ENCODE results near the gene TMCO5A.

Gene TMCO5A

GRCh38 chr15:37921527-37922385 lies 12.7 kb upstream of the TMCO5A start:
- TF ChIP-seq FOXP2 (optimal IDR thresholded peaks at IDR 0.05; ENCODE audit: borderline replicate concordance, extremely low read depth, extremely low read length, insufficient read depth) (no peak), TAF1 (IDR thresholded peaks at IDR 0.05; ENCODE audit: borderline replicate concordance, insufficient read depth, low read length) (no peak), POLR2AphosphoS5 (IDR thresholded peaks at IDR 0.05; ENCODE audit: low read depth, low read length) (no peak), SIN3A (IDR thresholded peaks at IDR 0.05; ENCODE audit: borderline replicate concordance, insufficient read depth, low read length) (no peak)
- TF ChIP-seq, protein P1, sequence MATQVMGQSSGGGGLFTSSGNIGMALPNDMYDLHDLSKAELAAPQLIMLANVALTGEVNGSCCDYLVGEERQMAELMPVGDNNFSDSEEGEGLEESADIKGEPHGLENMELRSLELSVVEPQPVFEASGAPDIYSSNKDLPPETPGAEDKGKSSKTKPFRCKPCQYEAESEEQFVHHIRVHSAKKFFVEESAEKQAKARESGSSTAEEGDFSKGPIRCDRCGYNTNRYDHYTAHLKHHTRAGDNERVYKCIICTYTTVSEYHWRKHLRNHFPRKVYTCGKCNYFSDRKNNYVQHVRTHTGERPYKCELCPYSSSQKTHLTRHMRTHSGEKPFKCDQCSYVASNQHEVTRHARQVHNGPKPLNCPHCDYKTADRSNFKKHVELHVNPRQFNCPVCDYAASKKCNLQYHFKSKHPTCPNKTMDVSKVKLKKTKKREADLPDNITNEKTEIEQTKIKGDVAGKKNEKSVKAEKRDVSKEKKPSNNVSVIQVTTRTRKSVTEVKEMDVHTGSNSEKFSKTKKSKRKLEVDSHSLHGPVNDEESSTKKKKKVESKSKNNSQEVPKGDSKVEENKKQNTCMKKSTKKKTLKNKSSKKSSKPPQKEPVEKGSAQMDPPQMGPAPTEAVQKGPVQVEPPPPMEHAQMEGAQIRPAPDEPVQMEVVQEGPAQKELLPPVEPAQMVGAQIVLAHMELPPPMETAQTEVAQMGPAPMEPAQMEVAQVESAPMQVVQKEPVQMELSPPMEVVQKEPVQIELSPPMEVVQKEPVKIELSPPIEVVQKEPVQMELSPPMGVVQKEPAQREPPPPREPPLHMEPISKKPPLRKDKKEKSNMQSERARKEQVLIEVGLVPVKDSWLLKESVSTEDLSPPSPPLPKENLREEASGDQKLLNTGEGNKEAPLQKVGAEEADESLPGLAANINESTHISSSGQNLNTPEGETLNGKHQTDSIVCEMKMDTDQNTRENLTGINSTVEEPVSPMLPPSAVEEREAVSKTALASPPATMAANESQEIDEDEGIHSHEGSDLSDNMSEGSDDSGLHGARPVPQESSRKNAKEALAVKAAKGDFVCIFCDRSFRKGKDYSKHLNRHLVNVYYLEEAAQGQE (IDR thresholded peaks at IDR 0.05; ENCODE audit: insufficient read depth in 1 of 2, low read depth in 2 of 2, low read length in 2 of 2): no peak

- TF ChIP-seq SIN3A (IDR thresholded peaks at IDR 0.05; ENCODE audit: borderline replicate concordance, insufficient read depth, low read length) (no peak), POLR2AphosphoS5 (IDR thresholded peaks at IDR 0.05; ENCODE audit: low read depth, low read length) (no peak)
- TF ChIP-seq, protein P1 (IDR thresholded peaks at IDR 0.05; ENCODE audit: insufficient read depth in 1 of 2, low read depth in 2 of 2, low read length in 2 of 2): no peak
These were observed 8.3 kb upstream of the TMCO5A start for GRCh38 chr15:37926136-37926535.

- TF ChIP-seq, protein P1 (IDR thresholded peaks at IDR 0.05; ENCODE audit: insufficient read depth in 1 of 2, low read depth in 2 of 2, low read length in 2 of 2): no peak
- TF ChIP-seq POLR2AphosphoS5 (IDR thresholded peaks at IDR 0.05; ENCODE audit: low read depth, low read length): no peak
- TF ChIP-seq SIN3A (IDR thresholded peaks at IDR 0.05; ENCODE audit: borderline replicate concordance, insufficient read depth, low read length): no peak
- no peak for TF ChIP-seq FOXP2 (optimal IDR thresholded peaks at IDR 0.05; ENCODE audit: borderline replicate concordance, extremely low read depth, extremely low read length, insufficient read depth)
- TF ChIP-seq TAF1 (IDR thresholded peaks at IDR 0.05; ENCODE audit: borderline replicate concordance, insufficient read depth, low read length): no peak
These were observed 5.2 kb upstream of the TMCO5A start for GRCh38 chr15:37929238-37929637.

DNA sequence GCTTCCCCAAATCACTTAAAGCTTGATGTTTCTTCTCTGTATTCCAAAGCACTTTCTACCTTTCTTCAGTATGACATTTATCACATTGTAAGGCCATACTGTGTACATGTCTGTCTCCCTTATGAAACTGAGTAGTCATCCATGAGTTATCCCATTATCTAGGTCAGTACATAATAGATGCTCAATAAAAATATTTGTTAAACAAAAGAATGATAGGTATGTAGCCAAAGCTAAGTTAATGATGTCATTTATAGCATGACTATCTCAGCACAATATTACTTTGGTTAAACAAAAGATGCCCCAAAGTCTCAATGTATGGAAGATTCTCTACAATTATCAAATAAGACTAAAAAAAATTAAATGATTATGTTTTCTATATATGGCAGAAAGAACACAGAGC lies 3.1 kb upstream of the TMCO5A start:
- no peak for TF ChIP-seq SIN3A (IDR thresholded peaks at IDR 0.05; ENCODE audit: borderline replicate concordance, insufficient read depth, low read length)
- no peak for TF ChIP-seq FOXP2 (optimal IDR thresholded peaks at IDR 0.05; ENCODE audit: borderline replicate concordance, extremely low read depth, extremely low read length, insufficient read depth)
- TF ChIP-seq TAF1 (IDR thresholded peaks at IDR 0.05; ENCODE audit: borderline replicate concordance, insufficient read depth, low read length): no peak
- TF ChIP-seq POLR2AphosphoS5 (IDR thresholded peaks at IDR 0.05; ENCODE audit: low read depth, low read length): no peak
- TF ChIP-seq, protein P1 (IDR thresholded peaks at IDR 0.05; ENCODE audit: insufficient read depth in 1 of 2, low read depth in 2 of 2, low read length in 2 of 2): no peak

Data from PFSK-1 (cell line).